HG02610 (cell line): ENCODE data around the gene KRTAP1-3.
"Not testable (repeated sequence)": the region's sequence is repeated elsewhere in the genome, so short reads cannot be mapped to it uniquely, and the experiment has no call there.

ENCODE experiments used
- ATAC-seq: cut with Tn5 transposase; IDR thresholded peaks from one replicate; pipeline ENCODE4 v1.9.1; 2021; ENCODE audit warnings: mild to moderate bottlenecking, moderate library complexity; ENCODE audit not compliant: unreplicated experiment

KRTAP1-3 gene

DNA sequence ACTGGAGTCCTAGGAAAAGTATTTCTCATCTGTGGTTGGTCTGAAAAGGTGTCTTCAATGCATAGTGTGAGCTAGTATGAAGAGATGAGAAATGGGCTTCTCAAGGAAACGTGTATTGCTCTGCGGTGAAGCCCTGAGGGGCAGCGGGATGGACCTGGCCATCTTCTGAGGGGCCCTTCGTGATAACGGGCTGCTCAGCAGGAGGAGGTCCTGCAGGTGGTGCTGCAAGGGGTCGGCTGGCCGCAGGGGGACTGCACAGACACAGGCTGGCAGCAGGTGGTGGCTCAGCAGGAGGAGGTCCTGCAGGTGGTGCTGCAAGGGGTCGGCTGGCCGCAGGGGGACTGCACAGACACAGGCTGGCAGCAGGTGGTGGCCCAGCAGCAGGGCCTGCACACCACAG lies 19.9 kb upstream of the KRTAP1-3 start:
- not testable (repeated sequence) for ATAC-seq

DNA sequence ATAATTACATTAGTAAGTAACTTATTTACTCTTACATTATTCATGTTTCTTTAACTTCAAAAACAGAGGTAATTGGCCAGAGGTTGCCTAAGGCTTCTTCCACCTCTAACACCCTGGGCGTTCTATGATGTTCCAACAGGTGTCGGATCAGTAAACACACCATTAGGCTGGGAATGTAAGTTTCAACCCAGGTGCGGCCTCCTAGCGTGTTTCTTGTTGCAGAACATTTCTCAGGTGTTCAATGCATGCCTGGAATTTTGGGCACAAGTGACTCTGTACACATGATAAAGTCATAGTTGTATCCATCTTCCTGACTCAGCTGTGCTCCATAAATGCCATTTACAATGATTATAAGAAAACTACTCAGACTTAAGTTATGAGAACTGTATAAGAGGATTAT lies 19.4 kb upstream of the KRTAP1-3 start:
- no peak for ATAC-seq

- ATAC-seq: no peak
These were observed 17.9 kb upstream of the KRTAP1-3 start for GRCh38 chr17:41052566-41052965.

DNA sequence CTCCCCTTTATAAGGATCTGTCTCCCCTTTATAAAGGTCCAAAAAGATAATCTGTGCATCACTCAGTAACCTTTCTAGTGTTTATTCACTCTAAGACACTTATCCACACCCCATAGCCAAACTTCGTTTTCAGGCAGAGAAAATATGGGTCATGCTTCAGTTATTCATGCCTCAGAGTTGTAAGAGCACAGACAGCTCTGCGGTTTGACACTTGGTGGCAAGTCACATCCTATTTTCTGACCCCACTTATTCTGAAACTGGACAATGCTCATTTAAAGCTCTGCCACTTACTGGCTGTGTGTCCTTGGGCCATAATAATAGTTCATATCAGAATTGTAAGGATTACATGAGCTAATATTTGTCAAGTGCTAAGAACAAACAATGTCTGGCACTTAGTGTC lies 14.4 kb upstream of the KRTAP1-3 start:
- ATAC-seq: no peak

GRCh38 chr17:41048441-41048840 lies 13.8 kb upstream of the KRTAP1-3 start:
- ATAC-seq: no peak

- not testable (repeated sequence) for ATAC-seq
These were observed 12.2 kb upstream of the KRTAP1-3 start, which contains the start of gene KRTAP2-1 for GRCh38 chr17:41046735-41047465. Gene KRTAP2-1 (minus strand): TSS chr17:41047316. CDS start chr17:41047267, 49 bp downstream.

GRCh38 chr17:41042953-41043352 lies 8.3 kb upstream of the KRTAP1-3 start:
- no peak for ATAC-seq

DNA sequence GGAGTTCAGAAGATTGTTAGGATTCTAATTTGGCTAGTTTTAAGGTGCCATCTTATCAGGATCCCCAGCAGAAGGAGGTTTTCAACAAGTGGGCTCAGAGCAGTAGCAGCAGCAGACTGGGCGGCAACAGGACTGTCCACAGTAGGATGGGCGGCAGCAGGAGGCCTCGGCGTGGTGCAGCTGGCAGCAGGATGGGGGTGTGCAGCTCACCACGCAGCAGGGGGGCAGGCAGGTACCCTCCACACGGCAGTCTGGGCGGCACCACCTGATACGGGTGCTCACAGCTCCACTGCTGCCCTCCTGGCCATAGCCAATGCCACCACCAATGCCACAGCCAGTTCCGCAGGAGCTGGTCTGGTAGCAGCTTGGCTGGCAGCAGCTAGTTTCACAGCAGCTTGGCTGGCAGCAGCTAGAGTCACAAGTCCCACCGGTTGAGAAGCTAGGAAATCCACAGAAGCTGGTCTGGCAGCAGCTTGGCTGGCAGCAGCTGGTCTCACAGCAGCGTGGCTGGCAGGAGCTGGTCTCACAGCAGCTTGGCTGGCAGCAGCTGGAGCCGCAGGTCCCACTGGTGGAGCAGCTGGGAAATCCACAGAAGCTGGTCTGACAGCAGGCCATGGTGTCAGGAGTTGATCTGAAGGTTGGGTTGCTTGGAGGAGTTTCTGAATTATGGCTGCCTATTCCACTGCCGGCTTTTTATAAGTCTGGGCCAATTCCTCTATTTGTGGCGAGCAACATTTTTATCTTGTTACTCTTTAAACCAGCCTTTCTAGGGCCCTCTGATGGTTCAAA lies 6.3 kb upstream of the KRTAP1-3 start, which contains the start of gene KRTAP1-1:
Gene KRTAP1-1, minus strand, starts transcription at position 668 of the 789 bp plus-strand sequence. Its CDS starts 53 bp downstream, at position 615.
- not testable (repeated sequence) for ATAC-seq

- ATAC-seq: no peak
These were observed 3.2 kb upstream of the KRTAP1-3 start for GRCh38 chr17:41037853-41038350.

- ATAC-seq: no peak
These were observed 4.9 kb downstream of the KRTAP1-3 start, which contains the start of gene KRTAP1-4 for GRCh38 chr17:41029633-41030245. Gene KRTAP1-4 (minus strand): TSS chr17:41030195. CDS start chr17:41030078, 117 bp downstream.

DNA sequence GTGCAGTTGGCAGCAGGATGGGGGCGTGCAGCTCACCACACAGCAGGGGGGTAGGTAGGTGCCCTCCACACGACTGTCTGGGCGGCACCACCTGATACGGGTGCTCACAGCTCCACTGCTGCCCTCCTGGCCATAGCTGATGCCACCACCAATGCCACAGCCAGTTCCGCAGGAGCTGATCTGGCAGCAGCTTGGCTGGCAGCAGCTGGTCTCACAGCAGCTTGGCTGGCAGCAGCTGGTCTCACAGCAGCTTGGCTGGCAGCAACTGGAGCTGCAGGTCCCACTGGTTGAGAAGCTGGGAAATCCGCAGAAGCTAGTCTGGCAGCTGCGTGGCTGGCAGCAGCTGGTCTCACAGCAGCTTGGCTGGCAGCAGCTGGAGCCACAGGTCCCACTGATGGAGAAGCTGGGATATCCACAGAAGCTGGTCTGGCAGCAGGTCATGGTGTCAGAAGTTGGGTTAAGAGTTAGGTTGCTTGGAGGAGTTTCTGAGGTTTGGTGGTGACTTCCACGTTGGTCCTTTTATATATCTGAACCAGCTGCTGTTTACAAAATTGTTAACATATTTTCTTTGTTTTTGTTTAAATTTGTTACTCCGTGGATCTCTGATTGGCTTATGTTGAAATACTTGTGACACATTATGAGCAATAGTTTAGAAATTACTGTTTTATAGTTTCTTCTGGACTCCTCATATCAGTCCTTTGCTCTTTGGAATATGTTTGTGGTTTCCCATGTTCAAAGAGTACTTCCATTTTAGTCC lies 7.8 kb downstream of the KRTAP1-3 start, which contains the start of gene KRTAP1-5:
Gene KRTAP1-5, minus strand, starts transcription at position 494 of the 757 bp plus-strand sequence. Its CDS starts 53 bp downstream, at position 441.
- no peak for ATAC-seq

DNA sequence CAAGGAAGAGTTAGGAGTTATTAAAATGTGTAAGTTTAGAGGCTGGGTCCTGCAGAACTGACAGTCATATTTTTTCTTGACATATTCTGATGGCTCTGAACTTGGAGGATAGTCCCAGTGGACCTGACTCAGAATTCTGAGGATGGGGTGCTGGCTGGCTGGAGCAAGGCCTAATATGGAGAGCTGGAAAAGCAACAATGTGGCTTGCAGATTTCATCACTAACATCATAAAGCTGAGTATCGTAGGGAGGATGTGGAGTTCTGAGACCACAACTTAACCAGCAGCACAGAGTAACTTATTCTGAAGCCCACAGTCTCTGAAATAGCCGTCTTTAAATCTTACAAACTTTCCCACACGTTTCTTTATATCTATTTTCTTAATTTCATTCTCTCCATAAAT lies 10.0 kb downstream of the KRTAP1-3 start:
- ATAC-seq: no peak

- no peak for ATAC-seq
These were observed 14.3 kb downstream of the KRTAP1-3 start for GRCh38 chr17:41020336-41020735.

DNA sequence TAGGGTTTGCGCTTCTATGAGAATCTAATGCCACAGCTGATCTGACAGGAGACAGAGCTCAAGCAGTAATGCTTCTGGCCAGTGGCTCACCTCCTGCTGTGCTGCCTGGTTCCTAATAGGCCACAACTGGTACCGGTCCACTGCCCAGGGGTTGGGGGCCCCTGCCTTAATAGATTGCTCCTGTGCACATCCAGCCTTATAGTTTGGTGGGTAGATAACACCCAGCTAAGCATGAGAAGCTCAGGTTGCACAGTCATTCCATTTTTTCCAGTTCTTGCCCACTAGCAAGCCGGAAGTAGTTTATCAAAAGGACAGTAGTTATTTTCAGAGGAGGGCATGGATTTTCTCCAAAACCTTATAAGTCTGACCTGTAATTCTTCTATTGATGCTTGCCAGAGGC lies 15.3 kb downstream of the KRTAP1-3 start:
- no peak for ATAC-seq

DNA sequence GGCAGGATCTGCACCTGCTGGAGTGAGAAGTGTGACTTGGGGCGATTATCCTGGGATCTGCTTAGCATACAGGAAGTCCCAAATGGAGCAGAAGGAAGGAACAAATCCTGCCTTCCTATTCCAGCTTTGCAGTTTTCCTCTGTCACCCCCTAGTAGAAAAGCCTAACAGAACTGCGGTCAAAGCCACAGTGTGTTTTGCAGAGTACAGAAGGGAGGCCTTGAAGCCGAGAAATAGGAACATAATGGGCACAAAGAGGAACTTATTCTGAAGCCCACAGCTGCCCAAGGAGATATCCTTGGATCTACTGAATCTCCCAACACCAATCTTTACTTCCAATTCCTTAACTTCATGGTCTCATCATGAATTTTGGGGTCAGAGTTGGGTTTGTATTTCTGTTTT lies 16.1 kb downstream of the KRTAP1-3 start:
- ATAC-seq: no peak

- ATAC-seq: no peak
These were observed 18.0 kb downstream of the KRTAP1-3 start for GRCh38 chr17:41016578-41017215.

DNA sequence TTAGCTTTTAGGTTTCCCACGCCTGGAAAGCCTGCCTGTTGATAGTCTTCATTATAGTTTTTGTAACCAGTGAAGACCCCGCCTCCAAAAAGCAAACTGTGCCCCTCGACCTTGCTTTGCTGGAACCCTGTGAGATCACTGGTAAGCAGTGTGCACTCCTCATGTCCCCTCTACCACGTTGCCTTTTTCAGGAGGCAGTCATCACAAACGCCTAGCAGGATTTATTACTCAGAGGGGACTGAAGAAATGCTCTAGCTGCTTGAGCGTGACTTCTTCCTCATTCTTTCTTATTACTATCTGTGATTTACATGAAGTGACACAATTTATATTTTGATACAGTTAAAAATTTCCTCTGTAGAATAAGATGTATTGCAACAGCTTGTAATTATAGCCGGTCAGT lies 19.2 kb downstream of the KRTAP1-3 start:
- ATAC-seq: no peak

DNA sequence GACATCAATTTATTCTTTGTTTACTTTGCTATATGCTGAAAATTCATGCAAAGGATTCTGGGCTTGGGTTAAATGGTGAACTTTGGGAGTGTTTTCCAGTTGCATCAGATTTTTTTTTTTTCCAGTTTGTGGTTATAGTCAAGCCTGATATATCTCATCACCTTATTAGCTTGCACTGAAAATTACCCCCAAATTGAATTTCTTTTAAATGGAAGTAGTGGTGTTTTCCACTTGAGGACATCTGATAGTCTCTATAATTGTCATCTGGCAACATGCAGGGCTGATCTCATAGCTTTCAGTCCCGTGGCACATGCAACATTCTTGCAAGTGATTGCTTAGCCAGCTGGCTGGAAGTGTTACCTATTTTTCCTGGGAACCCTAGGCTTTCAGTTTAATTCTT lies 21.1 kb downstream of the KRTAP1-3 start:
- ATAC-seq: no peak

DNA sequence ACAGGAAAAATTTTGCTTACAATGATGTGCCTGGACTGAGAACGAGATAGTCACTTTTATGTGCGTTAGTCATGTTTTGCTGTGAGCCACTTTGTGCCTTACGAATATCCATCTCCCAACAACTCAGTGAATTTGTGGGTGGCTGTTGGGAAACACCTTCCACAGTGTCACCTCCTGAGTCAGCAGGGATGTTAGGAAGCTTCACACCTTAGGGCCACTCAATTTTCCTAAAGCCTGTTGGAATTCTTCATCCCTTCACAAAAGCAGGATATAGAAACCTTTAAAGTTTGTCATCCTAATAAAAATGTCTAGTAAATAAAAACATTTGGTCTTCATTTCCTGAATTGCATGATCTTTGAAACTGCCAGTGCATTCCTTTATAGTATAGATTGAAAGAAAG lies 21.5 kb downstream of the KRTAP1-3 start:
- ATAC-seq: no peak
